OCI-LY1 (cell line): ENCODE measurements around the gene KRTAP4-5.

Experiments used
- EZH2 ChIP-seq: fragments of 200-600 bp; sonication (generic), shearing (Covaris generic); IDR thresholded peaks from 2 replicates; pipeline ENCODE4 v1.8.0; 2017; ENCODE audit warnings: borderline replicate concordance, mixed run types, mild to moderate bottlenecking, antibody characterized with exemption, low read length, moderate library complexity, mixed read lengths
- TF ChIP-seq, protein P1 (sequence below): fragments of 200-600 bp; sonication (generic), shearing (Covaris generic); IDR thresholded peaks from 2 replicates; pipeline ENCODE4 v1.5.1; 2017; ENCODE audit warnings: mild to moderate bottlenecking, antibody characterized with exemption, low read length, moderate library complexity, mixed read lengths

GRCh38 chr17:41178843-41179616 lies 29.4 kb upstream of the KRTAP4-5 start:
- TF ChIP-seq, protein P1, sequence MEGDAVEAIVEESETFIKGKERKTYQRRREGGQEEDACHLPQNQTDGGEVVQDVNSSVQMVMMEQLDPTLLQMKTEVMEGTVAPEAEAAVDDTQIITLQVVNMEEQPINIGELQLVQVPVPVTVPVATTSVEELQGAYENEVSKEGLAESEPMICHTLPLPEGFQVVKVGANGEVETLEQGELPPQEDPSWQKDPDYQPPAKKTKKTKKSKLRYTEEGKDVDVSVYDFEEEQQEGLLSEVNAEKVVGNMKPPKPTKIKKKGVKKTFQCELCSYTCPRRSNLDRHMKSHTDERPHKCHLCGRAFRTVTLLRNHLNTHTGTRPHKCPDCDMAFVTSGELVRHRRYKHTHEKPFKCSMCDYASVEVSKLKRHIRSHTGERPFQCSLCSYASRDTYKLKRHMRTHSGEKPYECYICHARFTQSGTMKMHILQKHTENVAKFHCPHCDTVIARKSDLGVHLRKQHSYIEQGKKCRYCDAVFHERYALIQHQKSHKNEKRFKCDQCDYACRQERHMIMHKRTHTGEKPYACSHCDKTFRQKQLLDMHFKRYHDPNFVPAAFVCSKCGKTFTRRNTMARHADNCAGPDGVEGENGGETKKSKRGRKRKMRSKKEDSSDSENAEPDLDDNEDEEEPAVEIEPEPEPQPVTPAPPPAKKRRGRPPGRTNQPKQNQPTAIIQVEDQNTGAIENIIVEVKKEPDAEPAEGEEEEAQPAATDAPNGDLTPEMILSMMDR: no peak
- no peak for TF ChIP-seq EZH2
